Activated CD8-positive, alpha-beta T cell treated with anti-CD3 and anti-CD28 coated beads for 36 hours (primary cell): ENCODE results near the gene ABHD2. TPM values are rescaled to one million over a fixed set of nuclear protein-coding genes. Genes with fewer than 3 reads are reported as not detected.

ENCODE experiments used
- ATAC-seq: fragments of 200-7000 bp; cut with Tn5 transposase; one replicate; pipeline ENCODE4 v1.10.0; 2021; ENCODE audit warnings: mild to moderate bottlenecking, moderate library complexity
- CTCF ChIA-PET: fragments of 350-600 bp; sonication (Branson Sonifier 250); formaldehyde crosslinking; loops from one replicate; lab custom pipeline; 2021; ENCODE audit warnings: antibody characterized with exemption; lab: Charles Lee
- POLR2A ChIA-PET: fragments of 350-600 bp; sonication (Branson Sonifier 250); formaldehyde crosslinking; loops from one replicate; lab custom pipeline; 2021; ENCODE audit warnings: antibody characterized with exemption; lab: Charles Lee
- DNase-seq: peaks from one replicate; pipeline ENCODE4 v3.0.0-alpha.2; 2020
- H3K27ac Mint-ChIP-seq: one replicate; pipeline ENCODE4 v1.8.0; 2021; ENCODE audit warnings: mild to moderate bottlenecking, mixed read lengths
- H3K27me3 Mint-ChIP-seq: one replicate; pipeline ENCODE4 v1.8.0; 2021; ENCODE audit warnings: mixed read lengths
- H3K36me3 Mint-ChIP-seq: one replicate; pipeline ENCODE4 v1.8.0; 2021; ENCODE audit warnings: low read depth, mixed read lengths
- H3K4me1 Mint-ChIP-seq: one replicate; pipeline ENCODE4 v1.8.0; 2021; ENCODE audit warnings: low read depth, mixed read lengths
- H3K4me3 Mint-ChIP-seq: one replicate; pipeline ENCODE4 v1.8.0; 2021; ENCODE audit warnings: mild to moderate bottlenecking, moderate library complexity, mixed read lengths
- H3K9me3 Mint-ChIP-seq: one replicate; pipeline ENCODE4 v1.8.0; 2021; ENCODE audit warnings: mixed read lengths
- intact Hi-C: fragments of 100-400 bp; cut with micrococcal nuclease; formaldehyde crosslinking; loops from one replicate; pipeline ENCODE4 v1.10.0; 2022
- total RNA-seq, 2 experiments: library from RNA; stranded (reverse); gene quantifications; one replicate each; pipeline ENCODE4 v1.2.3, GENCODE V29; 2021
- TF ChIP-seq, protein P1 (sequence below): fragments of 200-600 bp; IDR thresholded peaks from one replicate; pipeline ENCODE4 v1.8.0; 2022; ENCODE audit warnings: antibody characterized with exemption, mild to moderate bottlenecking

The ABHD2 gene
- total RNA-seq, 2 experiments from 2014 or later = 36.8 to 38.9 TPM

- POLR2A ChIA-PET = interaction anchor here (0.9 kb wide), 1 partner anchor 18 kb away, joined by 4 read pairs; no protein-coding TSS in a partner anchor
These were observed 6.8 kb downstream of the ABHD2 start for GRCh38 chr15:89095073-89095472.

DNA sequence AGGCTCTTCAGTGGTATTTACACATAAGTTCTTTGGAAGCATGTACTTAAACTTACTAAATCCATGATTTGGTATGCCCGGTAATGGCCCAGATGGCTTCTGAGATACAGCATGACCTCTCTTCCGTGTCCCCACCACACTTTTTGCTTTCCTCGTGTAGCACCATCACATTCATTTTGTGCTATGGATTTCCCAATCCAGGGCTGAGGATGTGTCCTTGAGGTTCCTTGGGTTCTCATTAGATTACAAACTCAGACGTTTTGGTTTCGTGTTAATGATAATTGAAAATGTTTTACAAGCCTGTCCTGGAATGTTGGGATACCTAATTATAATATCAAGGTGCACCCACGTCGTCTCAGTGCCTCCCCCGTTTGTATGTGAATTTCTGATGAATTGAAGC, 7.3 kb downstream of the ABHD2 start:
- DNase-seq = no peak
- intact Hi-C loops = no loop called here
- Mint-ChIP-seq H3K4me1 (peaks cover 31% of the 10 kb centered on the region), H3K4me3 (no peak overlapping the region), H3K27ac (no peak overlapping the region), H3K36me3 (peaks cover 7% of the 10 kb centered on the region), H3K9me3 (no peaks in the 10 kb centered on the region), H3K27me3 (no peaks in the 10 kb centered on the region)
- ChIA-PET CTCF (interaction anchor here (1.9 to 4.4 kb wide), 3 partner anchors 16 to 112 kb away, joined by 4 to 25 read pairs (median 12); no protein-coding TSS in a partner anchor), POLR2A (interaction anchor here (0.9 kb wide), 1 partner anchor 18 kb away, joined by 4 read pairs; no protein-coding TSS in a partner anchor)
- TF ChIP-seq, protein P1, sequence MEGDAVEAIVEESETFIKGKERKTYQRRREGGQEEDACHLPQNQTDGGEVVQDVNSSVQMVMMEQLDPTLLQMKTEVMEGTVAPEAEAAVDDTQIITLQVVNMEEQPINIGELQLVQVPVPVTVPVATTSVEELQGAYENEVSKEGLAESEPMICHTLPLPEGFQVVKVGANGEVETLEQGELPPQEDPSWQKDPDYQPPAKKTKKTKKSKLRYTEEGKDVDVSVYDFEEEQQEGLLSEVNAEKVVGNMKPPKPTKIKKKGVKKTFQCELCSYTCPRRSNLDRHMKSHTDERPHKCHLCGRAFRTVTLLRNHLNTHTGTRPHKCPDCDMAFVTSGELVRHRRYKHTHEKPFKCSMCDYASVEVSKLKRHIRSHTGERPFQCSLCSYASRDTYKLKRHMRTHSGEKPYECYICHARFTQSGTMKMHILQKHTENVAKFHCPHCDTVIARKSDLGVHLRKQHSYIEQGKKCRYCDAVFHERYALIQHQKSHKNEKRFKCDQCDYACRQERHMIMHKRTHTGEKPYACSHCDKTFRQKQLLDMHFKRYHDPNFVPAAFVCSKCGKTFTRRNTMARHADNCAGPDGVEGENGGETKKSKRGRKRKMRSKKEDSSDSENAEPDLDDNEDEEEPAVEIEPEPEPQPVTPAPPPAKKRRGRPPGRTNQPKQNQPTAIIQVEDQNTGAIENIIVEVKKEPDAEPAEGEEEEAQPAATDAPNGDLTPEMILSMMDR = no peak
- no peak for ATAC-seq

More at GRCh38 chr15:89095073-89095472, 6.8 kb downstream of the ABHD2 start:
- Mint-ChIP-seq H3K27me3 (no peaks in the 10 kb centered on the region), H3K4me3 (no peak overlapping the region), H3K36me3 (peaks cover 8% of the 10 kb centered on the region), H3K4me1 (peaks cover 36% of the 10 kb centered on the region), H3K9me3 (no peaks in the 10 kb centered on the region), H3K27ac (no peak overlapping the region)
- ATAC-seq = no peak
- DNase-seq = no peak
- TF ChIP-seq, protein P1 = no peak
- CTCF ChIA-PET = interaction anchor here (1.7 kb wide), 1 partner anchor 35 kb away, joined by 4 read pairs; no protein-coding TSS in a partner anchor
- intact Hi-C loops = no loop called here

GRCh38 chr15:89096664-89097063, 8.4 kb downstream of the ABHD2 start:
- no peak for DNase-seq
- Mint-ChIP-seq H3K9me3 (no peaks in the 10 kb centered on the region), H3K27ac (no peak overlapping the region), H3K36me3 (peaks cover 5% of the 10 kb centered on the region), H3K4me1 (peaks cover 30% of the 10 kb centered on the region), H3K4me3 (no peak overlapping the region), H3K27me3 (no peaks in the 10 kb centered on the region)
- intact Hi-C loops = no loop called here
- ATAC-seq = no peak
- ChIA-PET CTCF (interaction anchor here (0.7 to 4.4 kb wide), 11 partner anchors 9 to 192 kb away, joined by 3 to 25 read pairs (median 4); no protein-coding TSS in a partner anchor), POLR2A (interaction anchor here (0.9 kb wide), 1 partner anchor 9 kb away, joined by 3 read pairs; no protein-coding TSS in a partner anchor)
- TF ChIP-seq, protein P1 = no peak

DNA sequence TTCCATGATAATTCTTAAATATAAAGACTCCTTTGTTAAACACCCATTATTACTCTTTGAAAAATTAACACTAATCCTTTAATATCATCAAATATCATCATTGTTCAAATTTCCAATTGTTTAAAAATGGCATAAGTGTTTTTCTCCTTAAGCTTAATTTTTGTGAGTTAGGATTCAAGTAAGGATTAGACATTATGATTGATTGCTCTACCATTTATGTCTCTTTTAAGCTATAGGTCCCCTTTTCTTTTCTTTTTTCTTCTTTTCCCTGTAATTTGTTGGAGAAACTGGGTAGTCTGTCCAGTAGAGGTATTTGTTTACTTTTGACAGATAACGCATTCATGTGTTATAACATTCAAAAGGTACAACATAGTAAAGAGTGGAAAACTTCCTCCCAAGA, 9.1 kb downstream of the ABHD2 start:
- peaks cover 30% of the 10 kb centered on the region for H3K4me1 Mint-ChIP-seq
- no peak overlapping the region for H3K27ac Mint-ChIP-seq
- ChIA-PET CTCF (interaction anchor here (0.7 to 4.4 kb wide), 12 partner anchors 9 to 193 kb away, joined by 3 to 25 read pairs (median 4); no protein-coding TSS in a partner anchor), POLR2A (interaction anchor here (0.9 kb wide), 1 partner anchor 10 kb away, joined by 3 read pairs; no protein-coding TSS in a partner anchor)
- no peaks in the 10 kb centered on the region for H3K9me3 Mint-ChIP-seq
- H3K36me3 Mint-ChIP-seq = peaks cover 2% of the 10 kb centered on the region
- TF ChIP-seq, protein P1 = no peak
- no peak overlapping the region for H3K4me3 Mint-ChIP-seq
- intact Hi-C loops = no loop called here
- no peaks in the 10 kb centered on the region for H3K27me3 Mint-ChIP-seq
- DNase-seq (no peak), ATAC-seq (no peak)

DNA sequence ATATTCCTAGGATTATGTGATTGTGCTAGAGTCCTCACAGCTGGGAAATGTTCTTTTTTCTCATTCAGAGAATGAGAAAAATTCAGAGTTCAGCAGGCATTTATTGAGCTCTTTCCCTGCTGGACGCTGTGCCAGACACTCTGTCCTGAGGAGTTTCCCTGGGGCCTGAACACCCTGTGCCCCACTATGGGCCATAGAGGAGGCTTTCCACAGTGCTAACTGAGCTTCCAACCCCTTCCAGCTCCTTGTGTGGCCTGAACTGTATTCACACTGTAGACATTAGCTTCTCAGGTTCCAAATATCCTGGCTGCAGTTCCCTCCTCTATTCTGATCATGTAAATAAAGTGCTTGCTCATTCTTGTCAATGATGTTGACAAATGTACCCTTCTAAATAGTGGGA, 10.0 kb downstream of the ABHD2 start:
- intact Hi-C loops = no loop called here

More for the DNA sequence above, 10.0 kb downstream of the ABHD2 start:
- DNase-seq (no peak), ATAC-seq (no peak)
- Mint-ChIP-seq H3K27ac (no peak overlapping the region), H3K27me3 (no peaks in the 10 kb centered on the region), H3K9me3 (no peaks in the 10 kb centered on the region), H3K4me1 (peaks cover 24% of the 10 kb centered on the region), H3K4me3 (no peak overlapping the region), H3K36me3 (peaks cover 2% of the 10 kb centered on the region)
- TF ChIP-seq, protein P1 = no peak
- POLR2A ChIA-PET = no interaction called here
- CTCF ChIA-PET = interaction anchor here (0.9 to 4.4 kb wide), 10 partner anchors 8 to 109 kb away, joined by 3 to 25 read pairs (median 4); partner anchors contain the start of gene ABHD2
